HL-60 (cell line): Measurements from ENCODE around the gene SLC25A27.

Experiments used
- DNase-seq, 2 experiments: peaks; one replicate each; pipeline ENCODE4 v3.0.0-alpha.2; 2010 to 2020; ENCODE audit warnings: low read depth in 1 of 2, low spot score in 1 of 2
- H3K27ac ChIP-seq: fragments of 250-450 bp; sonication (Bioruptor Pico); replicated peaks from 2 replicates; pipeline ENCODE4 v1.5.1; 2020; ENCODE audit warnings: mild to moderate bottlenecking, moderate library complexity
- H3K27me3 ChIP-seq: fragments of 250-450 bp; sonication (Bioruptor Pico); 2 replicates; pipeline ENCODE4 v1.5.1; 2021; ENCODE audit warnings: mild to moderate bottlenecking, moderate library complexity; ENCODE audit not compliant: insufficient read depth, poor library complexity, severe bottlenecking
- H3K4me3 ChIP-seq: replicated peaks from 2 replicates; pipeline ENCODE4 v1.5.1; 2011; ENCODE audit warnings: mild to moderate bottlenecking, control low read depth, low read length; ENCODE audit not compliant: insufficient read depth
- CTCF ChIP-seq: IDR thresholded peaks from one replicate; pipeline ENCODE4 v1.5.1; 2011; ENCODE audit warnings: low read length, control low read depth, inconsistent platforms; ENCODE audit not compliant: insufficient read depth
- GABPA ChIP-seq: IDR thresholded peaks from 2 replicates; pipeline ENCODE4 v1.6.1; 2012; ENCODE audit warnings: low read depth
- POLR2AphosphoS5 ChIP-seq: IDR thresholded peaks from 2 replicates; pipeline ENCODE4 v1.6.1; 2012; ENCODE audit warnings: low read depth
- REST ChIP-seq: IDR thresholded peaks from 2 replicates; pipeline ENCODE4 v1.6.1; 2012; ENCODE audit warnings: low read depth; ENCODE audit not compliant: insufficient replicate concordance
- SPI1 ChIP-seq: IDR thresholded peaks from 2 replicates; pipeline ENCODE4 v1.6.1; 2012; ENCODE audit warnings: low read depth, mild to moderate bottlenecking, borderline replicate concordance

SLC25A27 gene

GRCh38 chr6:46653439-46654195, 842 bp downstream of the SLC25A27 start:
- Histone ChIP-seq H3K27ac (no peak overlapping the region), H3K27me3 (peaks cover 19% of the 10 kb centered on the region), H3K4me3 (peak overlapping the region; percentile 91)
- no peak for TF ChIP-seq REST
- no peak for TF ChIP-seq POLR2AphosphoS5
- no peak for TF ChIP-seq GABPA
- TF ChIP-seq CTCF, result no peak
- TF ChIP-seq SPI1, result no peak
- no peak for DNase-seq

GRCh38 chr6:46655803-46656202, 3.0 kb downstream of the SLC25A27 start:
- no peak for TF ChIP-seq GABPA
- no peak for TF ChIP-seq REST
- no peak for TF ChIP-seq SPI1
- TF ChIP-seq POLR2AphosphoS5, result no peak
- TF ChIP-seq CTCF, result no peak
- Histone ChIP-seq H3K4me3 (no peak overlapping the region), H3K27me3 (peaks cover 22% of the 10 kb centered on the region), H3K27ac (no peak overlapping the region)
- peak in 1 of 2 experiments; percentile 7 for DNase-seq

- no peak for TF ChIP-seq REST
- TF ChIP-seq GABPA, result no peak
- no peak for TF ChIP-seq POLR2AphosphoS5
- no peak for TF ChIP-seq SPI1
- TF ChIP-seq CTCF, result no peak
- H3K27ac ChIP-seq, result no peak overlapping the region
- H3K4me3 ChIP-seq, result no peak overlapping the region
- no peak for DNase-seq
- peaks cover 14% of the 10 kb centered on the region for H3K27me3 ChIP-seq
These were observed 4.9 kb downstream of the SLC25A27 start for GRCh38 chr6:46657642-46658041.
